Stimulated activated CD8-positive, alpha-beta memory T cell treated with anti-CD3 and anti-CD28 coated beads, Interleukin-15, amount 100 ng/mL, for 24 hours (primary cell): ENCODE data around the gene RBBP7.

ENCODE experiments used
- DNase-seq: peaks from one replicate; pipeline ENCODE4 v3.0.0-alpha.2; 2020; ENCODE audit warnings: low read depth

The RBBP7 gene

GRCh38 chrX:16825264-16826035 lies 44.7 kb downstream of the RBBP7 start:
- no peak for DNase-seq

DNA sequence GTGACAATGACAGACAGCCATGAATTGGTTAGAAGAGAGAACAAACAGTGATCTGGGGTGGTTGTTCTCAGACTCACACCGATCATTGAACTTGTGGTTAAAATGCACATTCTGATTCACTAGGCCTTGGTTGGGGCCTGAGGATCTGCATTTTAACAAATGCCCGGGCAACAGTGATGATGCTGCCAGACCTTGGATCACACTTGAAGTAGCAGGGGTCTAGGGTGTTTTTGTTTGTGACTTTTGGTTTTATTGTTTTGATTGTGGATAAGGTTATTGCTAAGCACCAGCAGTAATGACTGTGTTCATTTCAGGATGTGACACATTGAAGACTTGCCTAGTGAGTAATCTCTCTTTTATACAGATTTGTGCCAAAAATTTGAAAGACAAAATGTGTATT lies 47.4 kb downstream of the RBBP7 start:
- DNase-seq: no peak

GRCh38 chrX:16819634-16820033 lies 50.5 kb downstream of the RBBP7 start:
- no peak for DNase-seq

- no peak for DNase-seq
Observed at GRCh38 chrX:16814597-16814996, 55.6 kb downstream of the RBBP7 start.

- DNase-seq: no peak
Observed at GRCh38 chrX:16807976-16808542, 62.1 kb downstream of the RBBP7 start.

DNA sequence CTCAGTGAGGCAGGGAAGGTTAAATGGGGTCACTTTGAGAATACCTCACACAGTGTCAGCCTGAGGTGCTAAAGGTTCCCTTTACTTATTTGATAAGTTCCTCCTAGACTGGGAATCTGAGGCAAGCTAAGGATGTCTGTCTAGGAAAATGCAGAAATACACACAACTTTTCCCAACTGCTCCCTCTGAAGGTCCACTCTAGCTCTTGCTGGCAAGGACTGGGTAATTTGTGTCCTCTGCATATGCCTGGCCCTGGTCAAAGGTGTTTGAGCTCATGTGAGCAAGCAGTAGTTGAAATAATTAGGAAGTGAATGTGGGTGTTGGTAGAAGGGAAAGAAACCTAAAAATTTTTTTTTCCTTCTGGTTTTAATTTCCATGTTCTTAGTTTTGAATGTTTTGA lies 62.6 kb downstream of the RBBP7 start:
- DNase-seq: no peak

- DNase-seq: no peak
Observed at GRCh38 chrX:16804923-16805464, 65.2 kb downstream of the RBBP7 start.

- no peak for DNase-seq
Observed at GRCh38 chrX:16797841-16798240, 72.3 kb downstream of the RBBP7 start.

DNA sequence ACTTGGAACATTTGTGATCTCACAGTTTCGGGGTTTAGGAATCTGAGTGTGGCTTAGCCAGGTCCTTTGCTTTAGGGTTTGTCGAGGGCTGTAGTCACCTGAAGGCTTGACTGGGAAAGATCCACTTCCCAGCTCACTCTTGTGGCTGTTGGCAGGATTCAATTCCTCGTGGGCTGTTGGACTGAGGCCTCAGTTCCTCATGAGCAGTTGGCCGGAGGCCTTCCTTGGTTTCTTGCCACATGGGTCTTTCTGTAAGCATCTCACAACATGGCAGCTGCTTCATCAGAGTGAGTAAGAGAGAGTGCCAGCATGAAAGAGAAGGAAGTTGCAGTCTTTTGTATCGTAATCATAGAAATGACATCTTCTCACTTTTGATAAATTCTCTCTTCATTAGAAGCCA lies 72.8 kb downstream of the RBBP7 start:
- no peak for DNase-seq

GRCh38 chrX:16796298-16796697 lies 73.9 kb downstream of the RBBP7 start:
- DNase-seq: no peak
